Keratinocyte (primary cell): Measurements from ENCODE around the gene ERC2. TPM values are rescaled to one million over a fixed set of nuclear protein-coding genes. Genes with fewer than 3 reads are reported as not detected.

Experiments used
- DNase-seq: peaks from one replicate; pipeline ENCODE4 v3.0.0-alpha.2; 2011; ENCODE audit warnings: low read depth, missing footprints, low spot score
- FAIRE-seq: peaks from 2 replicates; lab custom pipeline; 2011; peaks lifted over from hg19 to GRCh38; lab: Jason Lieb, UNC
- H2AFZ ChIP-seq: 2 replicates; pipeline ENCODE4 v1.6.0; 2012; ENCODE audit warnings: low read length, control low read depth, inconsistent platforms; ENCODE audit not compliant: control insufficient read depth
- H3K27ac ChIP-seq: 2 replicates; pipeline ENCODE4 v1.5.1; 2011; ENCODE audit warnings: low read length; ENCODE audit not compliant: control insufficient read depth, insufficient read depth
- H3K27me3 ChIP-seq: 3 replicates; pipeline ENCODE4 v1.6.0; 2011; ENCODE audit warnings: low read length; ENCODE audit not compliant: control insufficient read depth, insufficient read depth; ENCODE audit errors: extremely low read depth
- H3K36me3 ChIP-seq, 2 experiments: 2 replicates in 1 of 2; 3 replicates in 1 of 2; pipeline ENCODE4 v1.5.1; 2011; ENCODE audit warnings: low read length in 2 of 2, mild to moderate bottlenecking in 1 of 2; ENCODE audit not compliant: control insufficient read depth in 2 of 2, insufficient read depth in 2 of 2; ENCODE audit errors: extremely low read depth in 1 of 2
- H3K4me1 ChIP-seq: 3 replicates; pipeline ENCODE4 v1.5.1; 2011; ENCODE audit warnings: low read length; ENCODE audit not compliant: control insufficient read depth, insufficient read depth; ENCODE audit errors: extremely low read depth
- H3K4me2 ChIP-seq: 3 replicates; pipeline ENCODE4 v1.6.0; 2011; ENCODE audit warnings: low read depth, low read length; ENCODE audit not compliant: control insufficient read depth, insufficient read depth; ENCODE audit errors: extremely low read depth
- H3K4me3 ChIP-seq, 3 experiments: fragments of 200-600 bp in 1 of 3; sonication (generic) in 1 of 3; 2 replicates in 2 of 3; 3 replicates in 1 of 3; pipeline ENCODE4 v1.5.1; 2011 to 2016; ENCODE audit warnings: low read length in 3 of 3, mild to moderate bottlenecking in 3 of 3, control low read depth in 2 of 3, inconsistent platforms in 1 of 3, low read depth in 1 of 3, mixed read lengths in 1 of 3, mixed run types in 1 of 3, moderate library complexity in 1 of 3; ENCODE audit not compliant: control insufficient read depth in 2 of 3, insufficient read depth in 2 of 3; ENCODE audit errors: extremely low read depth in 1 of 3
- H3K79me2 ChIP-seq: 2 replicates; pipeline ENCODE4 v1.6.0; 2012; ENCODE audit warnings: low read length; ENCODE audit not compliant: control insufficient read depth, insufficient read depth
- H3K9ac ChIP-seq: 3 replicates; pipeline ENCODE4 v1.6.0; 2011; ENCODE audit warnings: low read length; ENCODE audit not compliant: control insufficient read depth, insufficient read depth; ENCODE audit errors: extremely low read depth
- H3K9me1 ChIP-seq: 3 replicates; pipeline ENCODE4 v1.6.0; 2011; ENCODE audit warnings: low read length; ENCODE audit not compliant: control insufficient read depth, insufficient read depth; ENCODE audit errors: extremely low read depth
- H3K9me3 ChIP-seq: 2 replicates; pipeline ENCODE4 v1.5.1; 2012; ENCODE audit warnings: low read depth, low read length; ENCODE audit not compliant: control insufficient read depth
- H4K20me1 ChIP-seq: 3 replicates; pipeline ENCODE4 v1.6.0; 2011; ENCODE audit warnings: low read length; ENCODE audit not compliant: control insufficient read depth, insufficient read depth; ENCODE audit errors: extremely low read depth
- CTCF ChIP-seq, 3 experiments: IDR thresholded peaks in 1 of 3; conservative IDR thresholded peaks in 1 of 3; optimal IDR thresholded peaks in 1 of 3; 2 replicates in 2 of 3; 3 replicates in 1 of 3; pipeline versions ENCODE3 to v1.5.1; 2011; ENCODE audit warnings: low read length in 3 of 3, mild to moderate bottlenecking in 3 of 3, moderate library complexity in 2 of 3, control low read depth in 1 of 3, inconsistent platforms in 1 of 3; ENCODE audit not compliant: insufficient read depth in 2 of 3; ENCODE audit errors: extremely low read depth in 1 of 3
- EZH2 ChIP-seq: IDR thresholded peaks from one replicate; pipeline ENCODE4 v1.6.1; 2012; ENCODE audit warnings: inconsistent platforms, mild to moderate bottlenecking, low read length, moderate library complexity
- dilution Hi-C: fragments of 300-500 bp; cut with MboI; formaldehyde crosslinking; loops from one replicate; pipeline ENCODE4 v1.7.0; 2020; ENCODE audit warnings: low sequenced_read_pairs; ENCODE audit not compliant: extremely low pct_ligation_motif_present
- polyA plus RNA-seq, 5 experiments: library from polyadenylated mRNA; depleted of rRNA in 3 of 5; stranded (reverse) in 3 of 5; stranded (forward) in 1 of 5; unstranded in 1 of 5; fragments of >200 nt; gene quantifications; 1 replicate in 1 of 5; 2 replicates in 3 of 5; 3 replicates in 1 of 5; pipeline versions ENCODE4 v1.2.1 to v1.2.3, GENCODE V29; 2011 to 2012; ENCODE audit warnings: missing spikeins in 2 of 5, low read depth in 1 of 5, low replicate concordance in 1 of 5

ERC2 gene
- polyA plus RNA-seq, 1 donor (not counting 4 experiments of a cell fraction or from before 2014, with no cell fraction given): 0.08 TPM

- no peak overlapping the region for H2AFZ ChIP-seq
- DNase-seq (no peak), FAIRE-seq (no peak)
- H4K20me1 ChIP-seq: no peaks in the 10 kb centered on the region
- no peak overlapping the region for H3K4me3 ChIP-seq
- H3K27ac ChIP-seq: no peak overlapping the region
- H3K4me1 ChIP-seq: no peaks in the 10 kb centered on the region
- dilution Hi-C loops: no loop called here
- H3K79me2 ChIP-seq: no peaks in the 10 kb centered on the region
- H3K9me1 ChIP-seq: no peaks in the 10 kb centered on the region
- H3K9me3 ChIP-seq: no peaks in the 10 kb centered on the region
- H3K4me2 ChIP-seq: no peak overlapping the region
- H3K36me3 ChIP-seq: no peaks in the 10 kb centered on the region
- H3K27me3 ChIP-seq: no peaks in the 10 kb centered on the region
- TF ChIP-seq CTCF (optimal IDR thresholded peaks at IDR 0.05 in 1 of 3, IDR thresholded peaks at IDR 0.05 in 1 of 3, conservative IDR thresholded peaks at IDR 0.05 in 1 of 3; ENCODE audit: extremely low read depth in 1 of 3, insufficient read depth in 2 of 3, low read length in 3 of 3) (no peak), EZH2 (no peak)
- no peak overlapping the region for H3K9ac ChIP-seq
Measured at GRCh38 chr3:55857633-55858032, 610.6 kb downstream of the ERC2 start.

GRCh38 chr3:55855311-55855710 is 613.0 kb downstream of the ERC2 start:
- Histone ChIP-seq H3K79me2 (no peaks in the 10 kb centered on the region), H3K4me2 (no peak overlapping the region), H3K4me1 (no peaks in the 10 kb centered on the region), H3K9me1 (no peaks in the 10 kb centered on the region), H3K27ac (no peak overlapping the region), H2AFZ (no peak overlapping the region), H3K9ac (no peak overlapping the region), H3K4me3 (no peak overlapping the region), H4K20me1 (no peaks in the 10 kb centered on the region), H3K9me3 (no peaks in the 10 kb centered on the region), H3K27me3 (no peaks in the 10 kb centered on the region), H3K36me3 (no peaks in the 10 kb centered on the region)
- FAIRE-seq (no peak), DNase-seq (no peak)
- dilution Hi-C loops: no loop called here
- no peak for TF ChIP-seq CTCF (optimal IDR thresholded peaks at IDR 0.05 in 1 of 3, IDR thresholded peaks at IDR 0.05 in 1 of 3, conservative IDR thresholded peaks at IDR 0.05 in 1 of 3; ENCODE audit: extremely low read depth in 1 of 3, insufficient read depth in 2 of 3, low read length in 3 of 3)
- TF ChIP-seq EZH2: no peak
